Measurements from ENCODE around the gene STK11. TPM values are rescaled to one million over a fixed set of nuclear protein-coding genes. Genes with fewer than 3 reads are reported as not detected.

Gene STK11
- total RNA-seq, 1 donor from 2014 or later: 59.3 TPM

DNA sequence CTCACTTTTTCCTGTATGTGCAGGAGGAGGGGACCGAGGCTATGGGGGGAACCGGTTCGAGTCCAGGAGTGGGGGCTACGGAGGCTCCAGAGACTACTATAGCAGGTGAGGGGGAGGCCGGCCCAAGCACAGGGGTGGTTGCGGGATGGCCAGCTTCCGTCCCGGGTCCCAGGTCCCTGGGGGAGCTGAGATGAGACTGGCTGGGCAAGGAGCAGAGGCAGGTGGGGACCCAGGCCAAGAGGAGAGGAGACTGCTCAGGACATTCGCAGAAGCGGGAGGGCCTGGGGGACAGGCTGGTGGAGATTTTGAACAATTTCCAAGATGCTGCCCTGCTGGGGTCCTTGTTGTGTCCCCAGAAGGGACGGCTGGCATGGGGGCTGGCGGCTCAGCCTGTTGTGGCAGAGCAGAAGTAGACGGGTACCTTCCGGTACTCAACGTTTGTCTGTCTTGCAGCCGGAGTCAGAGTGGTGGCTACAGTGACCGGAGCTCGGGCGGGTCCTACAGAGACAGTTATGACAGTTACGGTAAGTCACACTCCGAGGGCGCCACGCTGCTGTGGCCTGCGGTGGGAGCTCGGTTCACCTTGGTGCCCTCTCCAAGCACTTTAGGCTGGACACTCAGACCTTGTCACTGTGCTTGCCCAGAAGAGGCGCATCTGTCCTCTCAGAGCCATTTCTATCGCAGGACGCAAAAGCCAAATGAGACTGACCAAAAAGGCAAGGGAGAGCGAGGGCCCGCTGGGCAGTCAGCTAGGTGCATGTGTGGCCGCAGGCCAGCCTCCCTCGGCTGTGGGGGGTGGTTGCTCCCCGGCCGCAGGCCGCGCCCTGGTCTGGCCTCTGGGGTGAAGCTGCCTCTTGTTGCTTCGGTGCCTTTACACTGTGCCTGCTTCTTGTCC, 66.2 kb downstream of the STK11 start:
- no peaks in the 10 kb centered on the region for H3K9me3 Mint-ChIP-seq (ENCODE audit: low read depth)
- peaks cover 40% of the 10 kb centered on the region for H3K4me1 Mint-ChIP-seq (ENCODE audit: low read depth)
- H3K27ac Mint-ChIP-seq: peak overlapping the region; percentile 95
- peak overlapping the region; percentile 82 for H3K4me3 Mint-ChIP-seq (ENCODE audit: low read depth)
- H3K27me3 Mint-ChIP-seq: peaks cover 9% of the 10 kb centered on the region
- H3K36me3 Mint-ChIP-seq (ENCODE audit: insufficient read depth): peaks cover 24% of the 10 kb centered on the region
- TF ChIP-seq, protein P1, sequence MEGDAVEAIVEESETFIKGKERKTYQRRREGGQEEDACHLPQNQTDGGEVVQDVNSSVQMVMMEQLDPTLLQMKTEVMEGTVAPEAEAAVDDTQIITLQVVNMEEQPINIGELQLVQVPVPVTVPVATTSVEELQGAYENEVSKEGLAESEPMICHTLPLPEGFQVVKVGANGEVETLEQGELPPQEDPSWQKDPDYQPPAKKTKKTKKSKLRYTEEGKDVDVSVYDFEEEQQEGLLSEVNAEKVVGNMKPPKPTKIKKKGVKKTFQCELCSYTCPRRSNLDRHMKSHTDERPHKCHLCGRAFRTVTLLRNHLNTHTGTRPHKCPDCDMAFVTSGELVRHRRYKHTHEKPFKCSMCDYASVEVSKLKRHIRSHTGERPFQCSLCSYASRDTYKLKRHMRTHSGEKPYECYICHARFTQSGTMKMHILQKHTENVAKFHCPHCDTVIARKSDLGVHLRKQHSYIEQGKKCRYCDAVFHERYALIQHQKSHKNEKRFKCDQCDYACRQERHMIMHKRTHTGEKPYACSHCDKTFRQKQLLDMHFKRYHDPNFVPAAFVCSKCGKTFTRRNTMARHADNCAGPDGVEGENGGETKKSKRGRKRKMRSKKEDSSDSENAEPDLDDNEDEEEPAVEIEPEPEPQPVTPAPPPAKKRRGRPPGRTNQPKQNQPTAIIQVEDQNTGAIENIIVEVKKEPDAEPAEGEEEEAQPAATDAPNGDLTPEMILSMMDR (IDR thresholded peaks at IDR 0.05; ENCODE audit: unreplicated experiment): no peak
- DNase-seq (ENCODE audit: low spot score, unreplicated experiment): no peak

DNA sequence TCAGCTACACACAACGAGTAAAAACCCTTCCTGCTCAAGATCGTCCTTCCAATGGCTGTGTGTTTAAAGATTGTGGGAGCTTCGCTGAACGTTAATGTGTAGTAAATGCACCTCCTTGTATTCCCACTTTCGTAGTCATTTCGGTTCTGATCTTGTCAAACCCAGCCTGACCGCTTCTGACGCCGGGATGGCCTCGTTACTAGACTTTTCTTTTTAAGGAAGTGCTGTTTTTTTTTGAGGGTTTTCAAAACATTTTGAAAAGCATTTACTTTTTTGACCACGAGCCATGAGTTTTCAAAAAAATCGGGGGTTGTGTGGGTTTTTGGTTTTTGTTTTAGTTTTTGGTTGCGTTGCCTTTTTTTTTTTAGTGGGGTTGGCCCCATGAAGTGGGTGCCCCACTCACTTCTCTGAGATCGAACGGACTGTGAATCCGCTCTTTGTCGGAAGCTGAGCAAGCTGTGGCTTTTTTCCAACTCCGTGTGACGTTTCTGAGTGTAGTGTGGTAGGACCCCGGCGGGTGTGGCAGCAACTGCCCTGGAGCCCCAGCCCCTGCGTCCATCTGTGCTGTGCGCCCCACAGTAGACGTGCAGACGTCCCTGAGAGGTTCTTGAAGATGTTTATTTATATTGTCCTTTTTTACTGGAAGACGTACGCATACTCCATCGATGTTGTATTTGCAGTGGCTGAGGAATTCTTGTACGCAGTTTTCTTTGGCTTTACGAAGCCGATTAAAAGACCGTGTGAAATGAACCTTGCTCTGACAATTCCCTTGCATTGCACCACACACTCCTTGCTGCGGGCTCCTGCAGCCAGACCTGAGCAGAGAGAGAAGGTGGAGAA, 67.1 kb downstream of the STK11 start:
- peaks cover 3% of the 10 kb centered on the region for H3K27me3 Mint-ChIP-seq
- H3K9me3 Mint-ChIP-seq (ENCODE audit: low read depth): no peaks in the 10 kb centered on the region
- H3K36me3 Mint-ChIP-seq (ENCODE audit: insufficient read depth): peaks cover 24% of the 10 kb centered on the region
- H3K4me1 Mint-ChIP-seq (ENCODE audit: low read depth): peaks cover 37% of the 10 kb centered on the region
- TF ChIP-seq, protein P1 (IDR thresholded peaks at IDR 0.05; ENCODE audit: unreplicated experiment): no peak
- peak overlapping the region; percentile 76 for H3K27ac Mint-ChIP-seq
- no peak for DNase-seq (ENCODE audit: low spot score, unreplicated experiment)
- H3K4me3 Mint-ChIP-seq (ENCODE audit: low read depth): peak overlapping the region; percentile 25

DNA sequence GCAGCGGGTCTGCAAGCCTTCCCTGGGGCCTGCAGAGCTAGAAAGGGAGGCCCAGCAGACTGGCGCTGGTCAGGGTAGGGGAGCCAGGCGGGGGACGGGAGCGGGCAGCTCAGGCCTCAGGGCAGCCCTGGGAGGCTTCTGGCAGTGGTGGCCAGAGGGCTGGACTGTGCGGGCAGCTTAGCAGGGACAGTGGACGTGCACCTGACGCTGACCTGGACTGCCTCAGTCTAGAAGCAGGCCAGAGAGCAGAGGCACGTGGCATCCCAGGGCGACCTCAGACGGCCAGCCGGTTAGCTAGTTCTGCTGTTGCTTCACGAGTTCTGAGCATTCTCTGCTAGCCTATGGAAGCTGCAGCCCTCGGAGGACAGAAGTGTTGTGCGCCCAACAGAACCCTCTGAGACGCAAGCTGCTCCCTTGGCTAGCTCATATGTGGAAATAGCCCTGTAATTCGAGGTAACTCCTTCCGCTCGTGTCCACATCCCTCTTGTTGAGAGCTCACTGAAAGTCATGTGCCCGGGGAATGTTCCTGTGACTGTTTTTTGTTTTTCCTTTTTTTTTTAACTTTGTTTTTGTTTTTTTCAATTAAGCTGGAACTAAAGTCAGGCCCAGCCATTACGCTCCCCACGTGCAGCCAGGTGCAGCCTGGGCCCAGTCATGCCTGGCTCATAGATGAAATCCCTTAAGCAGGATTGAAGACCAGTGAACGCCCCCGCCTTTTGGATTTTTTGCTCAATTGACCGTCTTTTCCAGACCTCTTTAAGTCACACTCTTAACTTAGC, 67.9 kb downstream of the STK11 start:
- Mint-ChIP-seq H3K4me3 (ENCODE audit: low read depth) (peak overlapping the region; percentile 52), H3K27ac (peak overlapping the region; percentile 88), H3K36me3 (ENCODE audit: insufficient read depth) (peaks cover 24% of the 10 kb centered on the region), H3K9me3 (ENCODE audit: low read depth) (no peaks in the 10 kb centered on the region), H3K27me3 (peaks cover 3% of the 10 kb centered on the region), H3K4me1 (ENCODE audit: low read depth) (peaks cover 37% of the 10 kb centered on the region)
- TF ChIP-seq, protein P1 (IDR thresholded peaks at IDR 0.05; ENCODE audit: unreplicated experiment): no peak
- no peak for DNase-seq (ENCODE audit: low spot score, unreplicated experiment)

DNA sequence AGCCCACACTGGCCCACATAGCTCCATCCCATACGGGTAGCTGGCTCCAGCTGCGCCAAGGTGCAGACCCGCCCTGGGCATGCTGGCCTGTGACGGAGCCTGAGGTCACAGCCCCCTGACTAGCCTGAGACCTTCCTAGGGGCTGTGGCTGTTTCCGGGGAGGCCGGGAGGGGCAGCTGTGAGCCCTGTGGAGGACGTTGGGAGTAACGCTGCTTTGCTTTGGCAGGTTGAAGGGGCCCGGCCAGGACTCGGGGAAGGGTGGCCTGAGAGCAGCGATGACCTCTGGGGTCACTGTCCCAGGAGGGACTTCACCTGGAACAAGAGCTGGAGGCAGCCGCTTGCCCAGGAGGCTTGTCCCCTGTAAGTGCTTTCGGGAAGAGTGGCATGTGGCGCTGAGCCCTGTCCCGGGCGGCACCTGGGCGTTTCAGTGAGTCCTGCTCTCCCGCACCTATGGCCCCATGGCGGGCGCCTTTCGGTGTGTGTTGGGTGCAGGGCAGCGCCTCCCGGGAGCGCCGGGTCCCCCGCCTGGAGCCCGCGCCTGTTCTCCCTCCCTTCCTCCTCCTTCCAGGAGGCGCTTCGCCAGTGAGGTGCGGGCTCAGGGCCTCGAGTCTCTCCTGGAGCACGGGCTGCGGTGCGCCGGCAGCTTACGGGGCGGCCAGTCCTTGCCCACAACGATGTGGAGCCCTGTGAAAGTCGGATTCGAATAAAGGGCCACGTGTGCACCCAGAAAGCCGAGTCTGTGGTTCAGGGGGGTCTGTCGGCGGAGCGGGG, 68.7 kb downstream of the STK11 start:
- H3K9me3 Mint-ChIP-seq (ENCODE audit: low read depth): no peaks in the 10 kb centered on the region
- TF ChIP-seq, protein P1 (IDR thresholded peaks at IDR 0.05; ENCODE audit: unreplicated experiment): no peak
- peaks cover 32% of the 10 kb centered on the region for H3K4me1 Mint-ChIP-seq (ENCODE audit: low read depth)
- peak overlapping the region; percentile 88 for H3K27ac Mint-ChIP-seq
- H3K4me3 Mint-ChIP-seq (ENCODE audit: low read depth): peak overlapping the region; percentile 52
- H3K27me3 Mint-ChIP-seq: no peaks in the 10 kb centered on the region
- H3K36me3 Mint-ChIP-seq (ENCODE audit: insufficient read depth): peaks cover 24% of the 10 kb centered on the region
- DNase-seq (ENCODE audit: low spot score, unreplicated experiment): no peak

All from progenitor cell of endocrine pancreas (in vitro differentiated cells).